Measurements from ENCODE around the gene TJP2.
A peak's percentile ranks its signal among the peaks of the same experiment; 100 is the strongest.
"Not testable (repeated sequence)": the region's sequence is repeated elsewhere in the genome, so short reads cannot be mapped to it uniquely, and the experiment has no call there.

Gene TJP2

DNA sequence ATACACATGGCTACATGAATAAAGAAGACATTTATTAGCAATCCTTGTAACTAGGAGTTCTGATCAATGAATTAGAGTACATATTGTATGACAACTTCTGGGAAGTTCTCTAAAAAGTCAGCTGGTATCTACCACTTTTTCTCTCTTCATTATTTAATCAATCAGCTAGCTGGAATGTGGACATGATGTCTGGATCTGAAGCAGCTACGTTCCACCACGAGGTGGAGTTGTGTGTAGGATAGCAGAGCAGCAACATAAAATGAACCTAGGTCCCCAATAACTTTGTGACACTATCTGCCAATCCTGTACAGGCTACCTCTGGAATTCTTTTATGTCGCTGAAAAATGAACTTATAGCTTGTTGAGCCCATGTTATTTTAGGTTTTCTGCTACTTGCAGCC is 118.0 kb downstream of the TJP2 start:
- no peak for DNase-seq (ENCODE audit: low read depth)
- TF ChIP-seq, protein P1, sequence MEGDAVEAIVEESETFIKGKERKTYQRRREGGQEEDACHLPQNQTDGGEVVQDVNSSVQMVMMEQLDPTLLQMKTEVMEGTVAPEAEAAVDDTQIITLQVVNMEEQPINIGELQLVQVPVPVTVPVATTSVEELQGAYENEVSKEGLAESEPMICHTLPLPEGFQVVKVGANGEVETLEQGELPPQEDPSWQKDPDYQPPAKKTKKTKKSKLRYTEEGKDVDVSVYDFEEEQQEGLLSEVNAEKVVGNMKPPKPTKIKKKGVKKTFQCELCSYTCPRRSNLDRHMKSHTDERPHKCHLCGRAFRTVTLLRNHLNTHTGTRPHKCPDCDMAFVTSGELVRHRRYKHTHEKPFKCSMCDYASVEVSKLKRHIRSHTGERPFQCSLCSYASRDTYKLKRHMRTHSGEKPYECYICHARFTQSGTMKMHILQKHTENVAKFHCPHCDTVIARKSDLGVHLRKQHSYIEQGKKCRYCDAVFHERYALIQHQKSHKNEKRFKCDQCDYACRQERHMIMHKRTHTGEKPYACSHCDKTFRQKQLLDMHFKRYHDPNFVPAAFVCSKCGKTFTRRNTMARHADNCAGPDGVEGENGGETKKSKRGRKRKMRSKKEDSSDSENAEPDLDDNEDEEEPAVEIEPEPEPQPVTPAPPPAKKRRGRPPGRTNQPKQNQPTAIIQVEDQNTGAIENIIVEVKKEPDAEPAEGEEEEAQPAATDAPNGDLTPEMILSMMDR (conservative IDR thresholded peaks at IDR 0.05; ENCODE audit: low read depth, low read length), result no peak

DNA sequence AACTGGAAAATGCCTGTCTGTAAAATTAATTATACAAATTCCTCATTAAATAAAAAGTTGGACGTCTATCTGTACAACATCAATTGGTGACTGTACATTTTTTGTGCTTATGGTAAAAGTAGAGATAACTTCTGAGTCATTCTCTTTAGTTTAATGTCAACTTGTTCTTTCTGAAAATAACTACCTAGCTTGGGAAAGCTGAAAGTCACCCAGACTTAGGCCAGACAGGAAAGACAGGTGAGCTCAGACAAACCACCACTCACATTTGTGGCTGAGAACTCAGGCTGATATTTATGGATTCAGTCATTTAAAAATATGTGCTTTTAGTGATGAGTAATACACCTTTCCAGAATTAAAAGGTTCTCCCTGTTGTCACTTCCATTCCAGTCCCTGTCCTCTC is 119.1 kb downstream of the TJP2 start:
- DNase-seq (ENCODE audit: low read depth), result no peak
- TF ChIP-seq, protein P1 (conservative IDR thresholded peaks at IDR 0.05; ENCODE audit: low read depth, low read length), result no peak

More for the DNA sequence above, 118.0 kb downstream of the TJP2 start:
- no peak overlapping the region for H3K4me3 ChIP-seq (ENCODE audit: low read depth, low read length)

DNA sequence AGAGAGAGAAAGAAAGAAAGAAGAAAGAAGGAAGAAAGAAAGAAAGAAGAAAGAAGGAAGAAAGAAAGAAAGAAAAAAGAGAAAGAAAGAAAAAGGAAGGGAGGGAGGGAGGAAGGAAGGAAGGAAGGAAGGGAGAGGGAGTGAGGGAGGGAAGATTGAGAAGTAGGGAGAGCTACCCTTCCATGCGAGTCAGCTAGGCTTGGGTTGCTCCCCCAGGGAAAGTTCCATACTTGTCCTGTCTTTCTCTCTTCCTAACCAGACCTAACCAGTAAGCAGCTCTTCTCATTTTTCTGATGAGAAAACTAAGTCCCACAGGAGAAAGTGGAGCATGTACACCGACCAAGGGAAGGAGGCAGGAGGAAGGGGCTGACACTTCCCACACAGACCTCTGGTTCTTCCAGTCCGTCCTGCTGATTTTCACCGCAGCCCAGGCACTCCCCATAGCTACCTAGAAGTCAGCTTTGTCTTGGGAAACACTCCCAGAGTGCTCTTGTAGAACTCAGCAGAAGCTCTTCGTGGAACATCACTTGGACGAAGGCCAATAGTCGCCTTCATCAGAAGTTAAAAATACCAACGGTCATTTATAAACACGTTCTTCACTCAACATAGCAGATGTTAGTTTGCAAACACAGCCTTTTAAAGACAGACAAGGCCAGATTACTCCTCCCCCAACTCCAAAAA is 121.9 kb downstream of the TJP2 start:
- DNase-seq (ENCODE audit: low read depth), result peak; percentile 46
- no peak overlapping the region for H3K4me3 ChIP-seq (ENCODE audit: low read depth, low read length)
- TF ChIP-seq, protein P1 (conservative IDR thresholded peaks at IDR 0.05; ENCODE audit: low read depth, low read length), result no peak

More for the DNA sequence above, 119.1 kb downstream of the TJP2 start:
- H3K4me3 ChIP-seq (ENCODE audit: low read depth, low read length), result no peak overlapping the region

DNA sequence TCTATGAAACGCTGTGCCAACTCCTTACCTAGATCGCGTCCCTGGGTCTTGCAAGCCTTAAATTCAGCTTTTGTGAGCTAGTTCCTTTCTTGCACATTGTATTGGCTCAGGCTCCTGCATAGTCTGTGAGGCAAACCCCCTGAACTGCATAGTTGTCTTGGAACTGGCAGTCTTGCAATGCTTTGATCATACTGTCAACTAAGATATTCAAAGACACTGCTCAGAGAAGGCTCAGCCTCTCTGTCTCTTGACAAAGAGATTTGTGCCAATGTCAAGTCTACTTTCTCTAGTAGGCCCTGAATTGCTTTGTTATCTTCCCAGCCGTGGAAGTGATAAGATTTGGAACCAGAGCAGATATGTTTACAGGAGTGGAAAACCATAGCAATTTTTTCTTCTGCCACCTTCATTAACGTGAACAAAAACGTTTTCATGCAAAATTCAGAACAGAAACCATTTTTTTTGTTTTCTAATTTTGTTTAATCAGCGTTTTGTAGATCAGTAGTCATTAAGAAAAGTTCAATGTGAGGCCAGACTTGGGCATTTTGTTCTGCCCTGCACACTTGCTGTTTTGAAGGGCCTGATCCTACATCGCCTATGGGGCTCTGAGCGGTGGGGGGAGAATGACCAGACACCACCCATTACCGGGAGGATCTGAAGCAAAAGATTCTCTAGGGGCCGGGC is 123.4 kb downstream of the TJP2 start:
- no peak for DNase-seq (ENCODE audit: low read depth)
- TF ChIP-seq, protein P1 (conservative IDR thresholded peaks at IDR 0.05; ENCODE audit: low read depth, low read length), result no peak
- no peak overlapping the region for H3K4me3 ChIP-seq (ENCODE audit: low read depth, low read length)

DNA sequence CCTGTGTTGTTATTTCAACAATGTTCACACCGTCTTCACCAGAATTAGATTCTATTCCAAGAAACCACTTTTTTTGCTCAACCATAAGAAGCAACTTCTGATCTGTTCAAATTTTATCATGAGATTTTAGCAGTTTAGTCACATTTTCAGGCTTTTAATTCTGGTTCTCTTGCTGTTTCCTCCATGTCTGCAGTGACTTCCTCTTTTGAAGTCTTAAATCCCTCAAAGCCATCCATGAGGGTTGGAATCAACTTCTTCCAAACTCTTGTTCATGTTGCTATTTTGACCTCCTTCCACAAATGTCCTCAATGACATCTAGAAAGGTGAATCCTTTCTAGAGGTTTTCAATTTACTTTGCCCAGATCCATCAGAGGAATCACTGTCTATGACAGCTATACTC is 125.2 kb downstream of the TJP2 start:
- no peak for DNase-seq (ENCODE audit: low read depth)
- TF ChIP-seq, protein P1 (conservative IDR thresholded peaks at IDR 0.05; ENCODE audit: low read depth, low read length), result no peak
- no peak overlapping the region for H3K4me3 ChIP-seq (ENCODE audit: low read depth, low read length)

DNA sequence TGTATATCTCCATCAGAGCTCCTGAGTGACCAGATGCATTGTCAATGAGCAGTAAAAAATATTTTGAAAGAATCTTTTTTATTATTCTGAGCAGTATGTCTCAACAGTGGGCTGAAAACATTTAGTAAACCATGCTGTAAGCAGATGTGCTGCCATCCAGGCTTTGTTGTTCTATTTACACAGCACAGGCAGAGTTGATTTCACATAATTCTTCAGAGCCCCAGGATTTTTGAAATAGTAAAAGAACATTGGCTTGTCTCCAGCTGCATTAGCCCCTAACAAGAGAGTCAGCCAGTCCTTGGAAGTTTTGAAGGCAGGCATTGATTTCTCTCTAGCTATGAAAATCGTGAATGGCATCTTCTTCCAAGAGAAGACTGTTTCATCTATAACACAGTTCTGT is 125.7 kb downstream of the TJP2 start:
- DNase-seq (ENCODE audit: low read depth), result peak; percentile 5
- TF ChIP-seq, protein P1 (conservative IDR thresholded peaks at IDR 0.05; ENCODE audit: low read depth, low read length), result no peak

DNA sequence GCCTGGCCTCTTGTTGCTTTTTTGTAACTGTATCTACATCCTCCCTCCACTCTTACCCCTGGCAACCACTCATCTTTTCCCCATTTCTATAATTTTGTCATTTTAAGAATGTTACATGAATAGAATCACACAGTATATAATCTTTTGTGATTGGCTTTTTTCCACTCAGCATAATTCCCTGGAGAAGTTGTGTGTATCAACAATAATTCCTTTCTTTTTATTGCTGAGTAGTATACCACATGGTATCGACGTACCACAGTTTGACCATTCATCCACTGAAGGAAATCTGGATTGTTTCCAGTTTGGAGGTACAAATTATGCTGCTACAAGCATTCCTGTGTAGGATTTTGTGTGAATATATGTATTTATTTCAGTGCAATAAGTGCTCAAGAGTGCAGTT is 129.3 kb downstream of the TJP2 start:
- H3K4me3 ChIP-seq (ENCODE audit: low read depth, low read length), result no peak overlapping the region
- TF ChIP-seq, protein P1 (conservative IDR thresholded peaks at IDR 0.05; ENCODE audit: low read depth, low read length), result no peak
- no peak for DNase-seq (ENCODE audit: low read depth)

More for the DNA sequence above, 125.7 kb downstream of the TJP2 start:
- H3K4me3 ChIP-seq (ENCODE audit: low read depth, low read length), result no peak overlapping the region

DNA sequence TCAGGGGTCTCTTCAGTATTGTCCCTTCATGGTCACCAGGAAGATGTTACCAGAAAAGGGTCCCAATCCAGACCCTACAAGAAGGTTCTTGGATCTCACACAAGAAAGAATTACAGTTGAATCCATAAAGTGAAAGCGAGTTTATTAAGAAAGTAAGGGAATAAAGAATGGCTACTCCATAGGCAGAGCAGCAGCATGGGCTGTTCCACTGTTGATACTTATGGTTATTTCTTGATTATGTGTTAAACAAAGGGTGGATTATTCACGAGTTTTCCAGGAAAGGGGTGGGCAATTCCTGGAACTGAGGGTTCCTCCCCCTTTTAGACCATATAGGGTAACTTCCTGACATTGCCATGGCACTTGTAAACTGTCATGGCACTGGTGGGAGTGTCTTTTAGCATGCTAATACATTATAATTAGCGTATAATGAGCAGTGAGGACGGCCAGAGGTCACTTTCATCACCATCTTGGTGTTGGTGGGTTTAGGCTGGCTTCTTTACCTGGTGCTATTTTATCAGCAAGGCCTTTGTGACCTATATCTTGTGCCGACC is 132.9 kb downstream of the TJP2 start:
- DNase-seq (ENCODE audit: low read depth), result not testable (repeated sequence)

More for the DNA sequence above, 132.9 kb downstream of the TJP2 start:
- H3K4me3 ChIP-seq (ENCODE audit: low read depth, low read length), result not testable (repeated sequence)
